ENCODE data around the gene RALGPS1. TPM values are rescaled to one million over a fixed set of nuclear protein-coding genes. Genes with fewer than 3 reads are reported as not detected.

RALGPS1 gene
- total and polyA plus RNA-seq, 2 of the 8 experiments (the other 6 are each of a cell fraction or from before 2014, with no cell fraction given): 20.0 to 23.5 TPM

DNA sequence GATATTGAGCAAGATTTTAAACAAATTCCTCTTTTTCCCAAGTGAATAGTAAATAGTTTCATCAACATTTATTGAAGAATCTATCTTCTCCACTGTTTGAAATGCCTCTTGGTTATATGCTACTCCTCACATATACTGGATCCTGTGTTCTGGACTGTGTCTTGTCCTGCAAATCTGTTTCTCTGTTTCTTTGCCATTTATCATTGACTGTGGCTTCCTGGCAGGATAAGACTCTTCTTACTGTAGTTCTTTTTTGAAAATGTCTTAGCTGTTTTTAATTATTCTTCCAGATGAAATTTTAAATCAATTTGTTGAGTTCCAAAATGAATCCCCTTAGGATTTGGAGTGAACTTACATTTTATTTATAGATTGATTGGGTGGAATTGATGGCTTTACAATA lies 27.8 kb downstream of the RALGPS1 start:
- peaks cover 2 to 4% (median 4%) of the 10 kb centered on the region in 4 experiments; a peak in 5 of 7 replicates for H3K4me1 ChIP-seq (replicated peaks in 1 of 4; ENCODE audit: control insufficient read depth in 3 of 4, insufficient read depth in 4 of 4, low read length in 3 of 4)
- H3K4me2 ChIP-seq (ENCODE audit: insufficient read depth in 1 of 2, low read depth in 2 of 2, low read length in 2 of 2): no peak overlapping the region
- H2BK12ac ChIP-seq (ENCODE audit: low read depth, low read length): no peak overlapping the region
- H4K5ac ChIP-seq (ENCODE audit: insufficient read length, low read depth, low read length): no peak overlapping the region
- no peak overlapping the region for H2BK15ac ChIP-seq (ENCODE audit: low read length)
- H3K27me3 ChIP-seq (replicated peaks in 1 of 4; ENCODE audit: control insufficient read depth in 3 of 4, extremely low read depth in 1 of 4, insufficient read depth in 3 of 4, low read length in 3 of 4): no peaks in the 10 kb centered on the region
- POLR2A ChIA-PET (ENCODE audit: partially characterized antibody): no interaction called here
- no peak overlapping the region for H2BK120ac ChIP-seq (replicated peaks; ENCODE audit: low read depth, low read length)
- CTCF ChIA-PET (ENCODE audit: partially characterized antibody): interaction anchor here (0.5 to 11.9 kb wide), 12 partner anchors 10 to 305 kb away, joined by 3 to 166 read pairs (median 5); no protein-coding TSS in a partner anchor
- no peak overlapping the region for H3K4ac ChIP-seq (replicated peaks; ENCODE audit: insufficient read length, low read depth, low read length)
- H3K4me3 ChIP-seq (ENCODE audit: extremely low read depth in 1 of 4, insufficient read depth in 2 of 4, low read depth in 3 of 4, low read length in 4 of 4): no peak overlapping the region
- peaks cover 0 to 3% of the 10 kb centered on the region in 2 experiments; a peak in 1 of 4 replicates for H3K79me2 ChIP-seq (ENCODE audit: control insufficient read depth in 1 of 2, insufficient read depth in 2 of 2, low read length in 2 of 2)
- no peak overlapping the region for H3K56ac ChIP-seq (replicated peaks; ENCODE audit: insufficient read length, low read depth, low read length)
- no peak for TF ChIP-seq JUND (IDR thresholded peaks at IDR 0.05; ENCODE audit: low read length)
- no peak for TF ChIP-seq ZNF274 (IDR thresholded peaks at IDR 0.05; ENCODE audit: borderline replicate concordance, extremely low read depth, low read length)
- no peak for TF ChIP-seq KDM5A (IDR thresholded peaks at IDR 0.05; ENCODE audit: low read length)
- H4K20me1 ChIP-seq (replicated peaks in 1 of 2; ENCODE audit: control insufficient read depth in 1 of 2, insufficient read depth in 2 of 2, low read length in 2 of 2): peaks cover 0 to 4% of the 10 kb centered on the region in 2 experiments
- no peak overlapping the region for H3K18ac ChIP-seq (ENCODE audit: extremely low read depth, low read length)
- peaks cover 6% of the 10 kb centered on the region; the same call in 1 of the 2 replicates for H3K79me1 ChIP-seq (ENCODE audit: low read depth, low read length)
- no peak overlapping the region for H2AK5ac ChIP-seq (ENCODE audit: low read depth, low read length)
- H2BK20ac ChIP-seq (ENCODE audit: low read length): no peak overlapping the region
- H4K8ac ChIP-seq (ENCODE audit: extremely low read depth, insufficient read depth, low read length): no peak overlapping the region
- H2AFZ ChIP-seq (ENCODE audit: low read length): no peak overlapping the region
- no peak overlapping the region for H2BK5ac ChIP-seq (ENCODE audit: low read depth, low read length)
- no peak for FAIRE-seq
- no peak overlapping the region for H3K27ac ChIP-seq (ENCODE audit: low read depth, low read length)
- H3K23ac ChIP-seq (ENCODE audit: insufficient read length): no peak overlapping the region
- no peak overlapping the region for H3K9ac ChIP-seq (replicated peaks in 1 of 4; ENCODE audit: extremely low read depth in 1 of 4, low read depth in 3 of 4, low read length in 3 of 4)
- no peak for DNase-seq (ENCODE audit: low read depth in 1 of 2, low spot score in 2 of 2)
- H3K36me3 ChIP-seq (ENCODE audit: control insufficient read depth in 2 of 4, insufficient read depth in 4 of 4, low read length in 3 of 4): no peaks in the 10 kb centered on the region
- no peak overlapping the region for H4K91ac ChIP-seq (replicated peaks; ENCODE audit: insufficient read length, low read length)
- H3K23me2 ChIP-seq (ENCODE audit: low read depth, low read length): no peaks in the 10 kb centered on the region
- no peaks in the 10 kb centered on the region for H3K9me3 ChIP-seq (ENCODE audit: insufficient read depth in 2 of 2, low read depth in 1 of 2, low read length in 1 of 2)
- no peak overlapping the region for H3K14ac ChIP-seq (ENCODE audit: insufficient read length)

Measured in H1 (cell line).